GM12891 (cell line): ENCODE results near the gene IL22RA1.

Experiments used
- PAX5 ChIP-seq: IDR thresholded peaks from 2 replicates; pipeline ENCODE4 v1.6.1; 2011; ENCODE audit warnings: low read length, moderate library complexity, mild to moderate bottlenecking; ENCODE audit not compliant: insufficient read depth, severe bottlenecking
- POLR2A ChIP-seq: IDR thresholded peaks from 2 replicates; pipeline ENCODE4 v1.6.1; 2011; ENCODE audit warnings: low read depth, low read length, control low read depth
- POLR2AphosphoS5 ChIP-seq: IDR thresholded peaks from 2 replicates; pipeline ENCODE4 v1.6.1; 2011; ENCODE audit warnings: low read depth, low read length, control low read depth
- POU2F2 ChIP-seq: IDR thresholded peaks from 2 replicates; pipeline ENCODE4 v1.6.1; 2011; ENCODE audit warnings: low read depth, mild to moderate bottlenecking, control low read depth, low read length, moderate library complexity
- SPI1 ChIP-seq: IDR thresholded peaks from 2 replicates; pipeline ENCODE4 v1.6.1; 2011; ENCODE audit warnings: low read depth, low read length, control low read depth
- TAF1 ChIP-seq: IDR thresholded peaks from 2 replicates; pipeline ENCODE4 v1.6.1; 2011; ENCODE audit warnings: low read depth, low read length, control low read depth

- no peak for TF ChIP-seq POLR2A
- TF ChIP-seq TAF1 = no peak
- no peak for TF ChIP-seq POLR2AphosphoS5
- no peak for TF ChIP-seq SPI1
- TF ChIP-seq POU2F2 = no peak
- TF ChIP-seq PAX5 = no peak
Measured at GRCh38 chr1:24191860-24192259, 48.9 kb upstream of the IL22RA1 start.
